ENCODE results near the gene VKORC1. TPM values are rescaled to one million over a fixed set of nuclear protein-coding genes. Genes with fewer than 3 reads are reported as not detected.

Gene VKORC1
- total and polyA plus RNA-seq, 2 of the 4 experiments (the other 2 are of a cell fraction) = 65.2 to 317 TPM

GRCh38 chr16:31108794-31109558, 14.4 kb upstream of the VKORC1 start:
- peaks cover 40% of the 10 kb centered on the region for H3K36me3 ChIP-seq (ENCODE audit: control insufficient read depth, insufficient read depth, low read length)
- H4K5ac ChIP-seq (ENCODE audit: low read depth, low read length) = no peak overlapping the region
- no peak overlapping the region for H2BK120ac ChIP-seq (ENCODE audit: low read depth, low read length)
- peak overlapping the region; percentile 43; the same call in 1 of the 2 replicates for H4K91ac ChIP-seq (ENCODE audit: insufficient read depth, low read depth, low read length)
- peak overlapping the region; percentile 95 for H2AK9ac ChIP-seq (replicated peaks; ENCODE audit: low read depth, low read length, poor library complexity)
- no peaks in the 10 kb centered on the region for H3K27me3 ChIP-seq (ENCODE audit: control insufficient read depth, insufficient read depth, low read length)
- H2BK20ac ChIP-seq (ENCODE audit: low read depth, low read length) = no peak overlapping the region
- in situ Hi-C loops (cut with MboI; ENCODE audit: low sequenced_read_pairs) = no loop called here
- peak overlapping the region; percentile 93 for H3K4me2 ChIP-seq (ENCODE audit: low read depth, low read length)
- ChIA-PET POLR2A (ENCODE audit: unreplicated experiment) (no interaction called here), CTCF (no interaction called here)
- TSS peak; percentile 86 for BruUV-seq (replicated peaks)
- no peaks in the 10 kb centered on the region for H3K9me3 ChIP-seq (ENCODE audit: control insufficient read depth, insufficient read depth, low read length)
- H4K8ac ChIP-seq (ENCODE audit: low read depth in 2 of 2, low read length in 2 of 2) = peak overlapping the region; percentile 67 to 98; a peak in 2 of 4 replicates
- intact Hi-C loops (cut with micrococcal nuclease) = no loop called here
- H4K20me1 ChIP-seq (ENCODE audit: insufficient read depth, low read length) = no peaks in the 10 kb centered on the region; the same call in 1 of the 2 replicates
- no peak overlapping the region for H2BK15ac ChIP-seq (ENCODE audit: low read depth, low read length)
- H3K18ac ChIP-seq (ENCODE audit: low read depth, low read length) = no peak overlapping the region
- no peak for TF ChIP-seq MAFK (IDR thresholded peaks at IDR 0.05; ENCODE audit: low read depth, low read length)
- no peak for TF ChIP-seq CHD1 (IDR thresholded peaks at IDR 0.05; ENCODE audit: low read depth, low read length)
- TF ChIP-seq CEBPB (IDR thresholded peaks at IDR 0.05; ENCODE audit: low read depth, low read length) = no peak
- TF ChIP-seq RCOR1 (IDR thresholded peaks at IDR 0.05; ENCODE audit: insufficient replicate concordance, low read length) = no peak
- 0 out of 2 replicates have a peak, but pooled peaks have one; percentile 0 for TF ChIP-seq MAZ (IDR thresholded peaks at IDR 0.05; ENCODE audit: borderline replicate concordance, low read depth, low read length)
- peak overlapping the region; percentile 45 for H3K14ac ChIP-seq (replicated peaks; ENCODE audit: low read depth, low read length)
- WGBS, 2 experiments (ENCODE audit: extremely low coverage in 2 of 2, insufficient read length in 1 of 2) = 47% methylated on average over 12 of the region's 57 CpGs; no CpG with 5 or more reads in 1 of the 2 experiments
- peaks cover 11% of the 10 kb centered on the region; the same call in 1 of the 2 replicates for H3K9me1 ChIP-seq (ENCODE audit: insufficient read depth, low read length)
- H2AK5ac ChIP-seq (ENCODE audit: low read depth, low read length) = peak overlapping the region; percentile 78
- H3K56ac ChIP-seq (ENCODE audit: extremely low read depth, insufficient read depth, low read length) = no peak overlapping the region
- ATAC-seq (ENCODE audit: low read depth) (peak; percentile 2; the same call in 1 of the 2 replicates), DNase-seq (no peak)
- peaks cover 18 to 41% of the 10 kb centered on the region in 2 experiments for H3K79me1 ChIP-seq (ENCODE audit: low read depth in 1 of 2, low read length in 2 of 2)
- H2BK5ac ChIP-seq (ENCODE audit: low read depth, low read length, poor library complexity, severe bottlenecking) = peak overlapping the region; percentile 79
- peak overlapping the region; percentile 76; the same call in 1 of the 2 replicates for H3K27ac ChIP-seq (ENCODE audit: insufficient read depth, low read length)
- H2AFZ ChIP-seq (replicated peaks; ENCODE audit: low read length, poor library complexity) = peak overlapping the region; percentile 95
- peak overlapping the region; percentile 85 for H3K4me3 ChIP-seq (ENCODE audit: insufficient read depth, low read depth, low read length)
- dilution Hi-C loops (cut with HindIII; ENCODE audit: low sequenced_read_pairs, unreplicated experiment) = no loop called here
- peak overlapping the region; percentile 38; the same call in 1 of the 2 replicates for H3K23ac ChIP-seq (ENCODE audit: low read depth, low read length)
- H3K4me1 ChIP-seq (ENCODE audit: control insufficient read depth, insufficient read depth, low read length) = peaks cover 5% of the 10 kb centered on the region
- H3K4ac ChIP-seq (ENCODE audit: low read depth, low read length) = peak overlapping the region; percentile 39; the same call in 1 of the 2 replicates
- H3K9ac ChIP-seq (ENCODE audit: low read depth, low read length) = peak overlapping the region; percentile 75
